MM.1S (cell line): ENCODE results near the gene HS3ST2.

Experiments
- DNase-seq: peaks from one replicate; pipeline ENCODE4 v3.0.0-alpha.2; 2015
- H2AFZ ChIP-seq: fragments of 300-600 bp; sonication (generic); 2 replicates; pipeline ENCODE4 v1.6.0; 2016; ENCODE audit warnings: antibody characterized with exemption, low read length
- H3F3A ChIP-seq: fragments of 300-600 bp; sonication (generic); 2 replicates; pipeline ENCODE4 v1.6.1; 2016; ENCODE audit warnings: mild to moderate bottlenecking, antibody characterized with exemption, low read length, moderate library complexity, mixed read lengths; ENCODE audit not compliant: insufficient read depth
- H3K27ac ChIP-seq: fragments of 300-600 bp; sonication (generic); 2 replicates; pipeline ENCODE4 v1.5.1; 2016; ENCODE audit warnings: mild to moderate bottlenecking, low read length
- H3K27me3 ChIP-seq: fragments of 300-600 bp; sonication (generic); replicated peaks from 2 replicates; pipeline ENCODE4 v1.6.0; 2016; ENCODE audit warnings: low read length; ENCODE audit not compliant: insufficient read depth
- H3K36me3 ChIP-seq: fragments of 300-600 bp; sonication (generic); replicated peaks from 2 replicates; pipeline ENCODE4 v1.6.1; 2016; ENCODE audit warnings: mild to moderate bottlenecking, low read length, mixed read lengths; ENCODE audit not compliant: insufficient read depth
- H3K4me1 ChIP-seq: fragments of 300-600 bp; sonication (generic); 2 replicates; pipeline ENCODE4 v1.6.1; 2016; ENCODE audit warnings: low read length, mixed read lengths
- H3K4me2 ChIP-seq: fragments of 300-600 bp; sonication (generic); 2 replicates; pipeline ENCODE4 v1.6.0; 2016; ENCODE audit warnings: low read depth, low read length
- H3K4me3 ChIP-seq: fragments of 300-600 bp; sonication (generic); 2 replicates; pipeline ENCODE4 v1.5.1; 2016; ENCODE audit warnings: low read length, mixed read lengths
- H3K79me2 ChIP-seq: fragments of 300-600 bp; sonication (generic); 2 replicates; pipeline ENCODE4 v1.6.1; 2016; ENCODE audit warnings: mixed run types, low read length, mixed read lengths
- H3K9ac ChIP-seq: fragments of 300-600 bp; sonication (generic); 2 replicates; pipeline ENCODE4 v1.6.1; 2016; ENCODE audit warnings: low read length, mixed read lengths
- H3K9me2 ChIP-seq: fragments of 300-600 bp; sonication (generic); replicated peaks from 2 replicates; pipeline ENCODE4 v1.6.1; 2016; ENCODE audit warnings: mild to moderate bottlenecking, low read length, mixed read lengths; ENCODE audit not compliant: insufficient read depth
- H3K9me3 ChIP-seq: fragments of 300-600 bp; sonication (generic); replicated peaks from 2 replicates; pipeline ENCODE4 v1.6.1; 2016; ENCODE audit warnings: mild to moderate bottlenecking, low read length, mixed read lengths; ENCODE audit not compliant: insufficient read depth
- H4K20me1 ChIP-seq: fragments of 300-600 bp; sonication (generic); 2 replicates; pipeline ENCODE4 v1.6.1; 2016; ENCODE audit warnings: mild to moderate bottlenecking, low read length, moderate library complexity, mixed read lengths; ENCODE audit not compliant: insufficient read depth
- CTCF ChIP-seq: fragments of 300-600 bp; sonication (generic); IDR thresholded peaks from 2 replicates; pipeline ENCODE4 v1.5.1; 2016; ENCODE audit warnings: antibody characterized with exemption, low read length, mixed read lengths
- EZH2 ChIP-seq: fragments of 300-600 bp; sonication (generic); optimal IDR thresholded peaks from 2 replicates; pipeline ENCODE3; 2017; ENCODE audit warnings: low read depth, mild to moderate bottlenecking, antibody characterized with exemption, low read length, mixed read lengths
- EZH2phosphoT487 ChIP-seq: fragments of 300-600 bp; sonication (generic); IDR thresholded peaks from 2 replicates; pipeline ENCODE4 v1.6.1; 2018; ENCODE audit warnings: antibody characterized with exemption, low read length

HS3ST2 gene

GRCh38 chr16:22813948-22814710 lies at the start of gene HS3ST2:
HS3ST2 (plus strand) TSS chr16:22814162; CDS start chr16:22814611, 449 bp downstream.
- Histone ChIP-seq H3K9me3 (no peaks in the 10 kb centered on the region), H3K27me3 (no peaks in the 10 kb centered on the region), H3K4me1 (peaks cover 10% of the 10 kb centered on the region), H3K79me2 (no peaks in the 10 kb centered on the region), H2AFZ (no peak within 1 kb of the TSS), H3K9me2 (no peaks in the 10 kb centered on the region; the same call in 1 of the 2 replicates), H4K20me1 (no peaks in the 10 kb centered on the region), H3K9ac (no peak within 1 kb of the TSS), H3F3A (no peaks in the 10 kb centered on the region), H3K4me2 (no peak within 1 kb of the TSS), H3K36me3 (no peaks in the 10 kb centered on the region), H3K27ac (no peak within 1 kb of the TSS), H3K4me3 (no peak within 1 kb of the TSS)
- TF ChIP-seq EZH2, result no peak
- TF ChIP-seq CTCF, result no peak
- TF ChIP-seq EZH2phosphoT487, result no peak
- no peak for DNase-seq

GRCh38 chr16:22764662-22765327 lies 49.2 kb upstream of the HS3ST2 start:
- no peak overlapping the region for H3K4me3 ChIP-seq
- H3K27ac ChIP-seq, result no peak overlapping the region
- no peak for DNase-seq
- no peaks in the 10 kb centered on the region for H3F3A ChIP-seq
- H4K20me1 ChIP-seq, result no peaks in the 10 kb centered on the region
- H2AFZ ChIP-seq, result no peak overlapping the region
- no peak overlapping the region for H3K4me2 ChIP-seq
- no peaks in the 10 kb centered on the region for H3K36me3 ChIP-seq
- H3K4me1 ChIP-seq, result no peaks in the 10 kb centered on the region
- H3K27me3 ChIP-seq, result no peaks in the 10 kb centered on the region
- H3K9me3 ChIP-seq, result no peaks in the 10 kb centered on the region
- no peaks in the 10 kb centered on the region for H3K9me2 ChIP-seq
- no peak overlapping the region for H3K9ac ChIP-seq
- no peaks in the 10 kb centered on the region for H3K79me2 ChIP-seq
- TF ChIP-seq EZH2 (no peak), CTCF (no peak), EZH2phosphoT487 (no peak)

GRCh38 chr16:22765479-22765878 lies 48.5 kb upstream of the HS3ST2 start:
- TF ChIP-seq EZH2phosphoT487 (no peak), CTCF (no peak), EZH2 (no peak)
- Histone ChIP-seq H3K9ac (no peak overlapping the region), H3K4me2 (no peak overlapping the region), H3K4me3 (no peak overlapping the region), H3K79me2 (no peaks in the 10 kb centered on the region), H4K20me1 (no peaks in the 10 kb centered on the region), H3K27me3 (no peaks in the 10 kb centered on the region), H3K36me3 (no peaks in the 10 kb centered on the region), H3K27ac (no peak overlapping the region), H3K4me1 (no peaks in the 10 kb centered on the region), H3K9me3 (no peaks in the 10 kb centered on the region), H3K9me2 (no peaks in the 10 kb centered on the region), H3F3A (no peaks in the 10 kb centered on the region), H2AFZ (no peak overlapping the region)
- no peak for DNase-seq
